Colonic mucosa (tissue), 4 donors: ENCODE measurements around the gene MTUS2. TPM values are rescaled to one million over a fixed set of nuclear protein-coding genes. Genes with fewer than 3 reads are reported as not detected.

ENCODE experiments used
- DNase-seq: peaks from one replicate; pipeline ENCODE4 v3.0.0-alpha.2; 2020
- H3K27ac ChIP-seq: fragments of 200-600 bp; one replicate; pipeline ENCODE4 v1.8.0; 2021
- H3K27me3 ChIP-seq: fragments of 200-600 bp; one replicate; pipeline ENCODE4 v1.8.0; 2021
- H3K36me3 ChIP-seq: fragments of 200-600 bp; one replicate; pipeline ENCODE4 v1.8.0; 2021
- H3K4me1 ChIP-seq: fragments of 200-600 bp; one replicate; pipeline ENCODE4 v1.8.0; 2021; ENCODE audit warnings: mild to moderate bottlenecking
- H3K4me3 ChIP-seq: fragments of 200-600 bp; one replicate; pipeline ENCODE4 v1.8.0; 2021
- H3K9ac ChIP-seq, 2 donors: one replicate each; pipeline ENCODE4 v1.7.0; 2013; ENCODE audit warnings: control low read depth in 2 of 2, low read depth in 2 of 2, low read length in 2 of 2
- H3K9me3 ChIP-seq: fragments of 200-600 bp; one replicate; pipeline ENCODE4 v1.8.0; 2021
- CTCF ChIP-seq: fragments of 200-600 bp; IDR thresholded peaks from one replicate; pipeline ENCODE4 v1.8.0; 2022; ENCODE audit warnings: antibody characterized with exemption, mild to moderate bottlenecking
- intact Hi-C: fragments of 100-400 bp; cut with DNase I; formaldehyde crosslinking; loops from one replicate; pipeline ENCODE4 v1.14.1; 2022
- total RNA-seq, 2 donors: library from RNA; stranded (reverse); fragmentation: NEBNext Ultra II Directional in 1 of 2; extraction: Animal tissue kit (Norgen Biotek cat#: 25700) in 1 of 2; gene quantifications; one replicate each; pipeline ENCODE4 v1.2.1, GENCODE V29; 2021
- donor health status: healthy.
- donor health status: DM: no; HTN: no; CAD: no.
- donor health status: DM: no; HTN: no; CAD: no.

MTUS2 gene
- total RNA-seq, 2 donors from 2014 or later: 0.11 to 0.40 TPM

GRCh38 chr13:28954810-28955209, 134.7 kb downstream of the MTUS2 start:
- no peak for DNase-seq
- H3K9ac ChIP-seq: no peak overlapping the region
- no peaks in the 10 kb centered on the region for H3K36me3 ChIP-seq
- H3K9me3 ChIP-seq: peaks cover 2% of the 10 kb centered on the region
- no peaks in the 10 kb centered on the region for H3K4me1 ChIP-seq
- no peak overlapping the region for H3K27ac ChIP-seq
- H3K27me3 ChIP-seq: no peaks in the 10 kb centered on the region
- intact Hi-C loops: no loop called here
- TF ChIP-seq CTCF: no peak
- no peak overlapping the region for H3K4me3 ChIP-seq

- Histone ChIP-seq H3K4me1 (no peaks in the 10 kb centered on the region), H3K27me3 (no peaks in the 10 kb centered on the region), H3K27ac (no peak overlapping the region), H3K9ac (no peak overlapping the region), H3K4me3 (no peak overlapping the region), H3K36me3 (no peaks in the 10 kb centered on the region), H3K9me3 (no peaks in the 10 kb centered on the region)
- TF ChIP-seq CTCF: no peak
- no peak for DNase-seq
- intact Hi-C loops: no loop called here
Observed at GRCh38 chr13:28955264-28955966, 135.3 kb downstream of the MTUS2 start.

- H3K27me3 ChIP-seq: no peaks in the 10 kb centered on the region
- H3K9me3 ChIP-seq: no peaks in the 10 kb centered on the region
- no peaks in the 10 kb centered on the region for H3K36me3 ChIP-seq
- H3K9ac ChIP-seq: no peak overlapping the region
- H3K4me3 ChIP-seq: no peak overlapping the region
- DNase-seq: no peak
- no peaks in the 10 kb centered on the region for H3K4me1 ChIP-seq
- intact Hi-C loops: no loop called here
- no peak overlapping the region for H3K27ac ChIP-seq
- no peak for TF ChIP-seq CTCF
Observed at GRCh38 chr13:28958018-28958417, 137.9 kb downstream of the MTUS2 start.

DNA sequence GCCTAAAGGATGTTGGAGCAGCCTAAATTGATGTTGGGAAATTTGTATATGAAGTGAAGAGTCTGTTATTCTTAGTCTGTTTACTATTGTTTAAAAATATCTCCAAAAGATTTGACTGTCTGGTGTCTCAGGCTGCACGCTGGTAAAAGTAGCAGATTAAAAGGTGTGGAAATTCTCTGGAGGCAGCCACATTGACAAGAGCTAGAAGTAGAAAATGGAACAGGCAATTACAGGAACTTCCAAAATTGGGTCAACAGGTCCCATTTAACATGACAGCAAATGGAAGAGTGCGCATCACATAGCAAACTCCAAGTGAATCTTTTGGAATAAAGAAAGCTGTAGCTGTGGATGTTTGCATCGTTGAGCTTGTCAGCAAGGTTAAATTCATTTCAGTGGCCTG, 138.3 kb downstream of the MTUS2 start:
- intact Hi-C loops: no loop called here
- no peak for DNase-seq
- H3K9ac ChIP-seq: no peak overlapping the region
- H3K9me3 ChIP-seq: no peaks in the 10 kb centered on the region
- TF ChIP-seq CTCF: no peak
- H3K36me3 ChIP-seq: no peaks in the 10 kb centered on the region
- H3K4me1 ChIP-seq: no peaks in the 10 kb centered on the region
- H3K4me3 ChIP-seq: no peak overlapping the region
- no peaks in the 10 kb centered on the region for H3K27me3 ChIP-seq
- no peak overlapping the region for H3K27ac ChIP-seq

- intact Hi-C loops: no loop called here
- H3K27me3 ChIP-seq: no peaks in the 10 kb centered on the region
- DNase-seq: no peak
- H3K36me3 ChIP-seq: no peaks in the 10 kb centered on the region
- H3K4me3 ChIP-seq: no peak overlapping the region
- H3K4me1 ChIP-seq: no peaks in the 10 kb centered on the region
- H3K9ac ChIP-seq: no peak overlapping the region
- no peak for TF ChIP-seq CTCF
- no peak overlapping the region for H3K27ac ChIP-seq
- no peaks in the 10 kb centered on the region for H3K9me3 ChIP-seq
Observed at GRCh38 chr13:28964052-28964451, 143.9 kb downstream of the MTUS2 start.
